Activated CD4-positive, alpha-beta T cell treated with anti-CD3 and anti-CD28 coated beads, Interleukin-2, Interleukin-4, amounts not matched to agents 100 ng/mL and 50 ng/mL, durations not matched to agents 16 hours and 8 hours (primary cell): ENCODE measurements around the gene PALM.
"Not testable (repeated sequence)": the region's sequence is repeated elsewhere in the genome, so short reads cannot be mapped to it uniquely, and the experiment has no call there.

Experiments used
- DNase-seq: peaks from one replicate; pipeline ENCODE4 v3.0.0-alpha.2; 2020; ENCODE audit warnings: low spot score

Gene PALM

GRCh38 chr19:732148-733069, 23.7 kb downstream of the PALM start:
- no peak for DNase-seq

GRCh38 chr19:734716-735115, 26.0 kb downstream of the PALM start:
- DNase-seq: no peak

GRCh38 chr19:736125-736524, 27.4 kb downstream of the PALM start:
- DNase-seq: no peak

DNA sequence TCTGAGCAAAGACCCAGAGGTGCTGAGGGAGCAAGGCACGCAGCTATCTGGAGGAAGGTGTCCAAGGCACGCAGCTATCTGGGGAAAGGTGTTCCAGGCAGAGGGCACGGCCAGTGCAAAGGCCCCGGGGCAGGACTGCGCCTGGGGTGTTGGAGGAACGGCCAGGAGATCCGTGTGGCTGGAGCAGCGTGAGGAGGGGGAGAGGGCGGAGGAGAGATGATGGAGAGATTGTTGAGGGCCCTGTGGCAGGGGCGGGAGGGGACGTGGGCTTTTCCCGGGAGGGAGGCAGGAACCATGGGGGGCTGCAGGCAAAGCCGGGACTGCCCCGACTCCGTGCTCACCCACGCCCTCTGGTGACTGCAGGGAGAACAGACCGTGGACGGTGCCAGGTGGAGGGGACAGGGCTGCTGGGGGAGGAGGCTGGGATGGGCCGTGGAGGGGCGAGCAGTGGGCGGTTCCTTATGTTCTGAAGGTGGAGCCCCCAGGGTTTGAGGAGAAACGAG, 28.9 kb downstream of the PALM start:
- DNase-seq: peak; percentile 58

DNA sequence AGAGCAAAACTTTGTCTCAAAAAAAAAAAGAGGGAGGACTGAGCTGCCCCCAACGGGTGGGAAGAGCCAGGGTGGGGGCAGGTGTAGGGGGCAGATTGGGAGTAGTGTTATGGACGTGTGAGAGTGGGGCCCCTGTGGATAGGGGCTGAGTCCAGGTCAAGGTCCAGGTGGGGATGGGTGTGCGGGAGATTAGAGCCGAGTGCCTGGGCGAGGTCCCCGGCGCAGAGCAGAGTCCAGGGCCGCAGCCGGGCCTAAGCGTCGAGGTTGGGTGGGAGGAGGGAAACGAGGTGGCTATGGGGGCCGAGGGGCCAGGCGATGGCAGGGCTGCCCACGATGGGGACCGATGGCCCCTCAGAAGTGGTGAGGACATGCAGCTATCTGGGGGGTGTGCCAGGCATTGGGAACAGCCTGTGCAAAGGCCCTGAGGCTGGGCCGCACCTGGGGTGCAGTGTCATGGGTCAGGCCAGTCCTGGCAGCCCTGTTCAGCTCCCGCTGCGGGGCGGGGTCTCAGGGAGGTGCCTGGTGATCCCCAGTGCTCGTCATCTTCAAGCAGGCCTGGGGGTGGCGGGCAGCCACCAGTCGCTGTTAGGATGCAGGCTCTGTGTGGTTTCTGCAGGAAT, 29.9 kb downstream of the PALM start:
- DNase-seq: no peak

DNA sequence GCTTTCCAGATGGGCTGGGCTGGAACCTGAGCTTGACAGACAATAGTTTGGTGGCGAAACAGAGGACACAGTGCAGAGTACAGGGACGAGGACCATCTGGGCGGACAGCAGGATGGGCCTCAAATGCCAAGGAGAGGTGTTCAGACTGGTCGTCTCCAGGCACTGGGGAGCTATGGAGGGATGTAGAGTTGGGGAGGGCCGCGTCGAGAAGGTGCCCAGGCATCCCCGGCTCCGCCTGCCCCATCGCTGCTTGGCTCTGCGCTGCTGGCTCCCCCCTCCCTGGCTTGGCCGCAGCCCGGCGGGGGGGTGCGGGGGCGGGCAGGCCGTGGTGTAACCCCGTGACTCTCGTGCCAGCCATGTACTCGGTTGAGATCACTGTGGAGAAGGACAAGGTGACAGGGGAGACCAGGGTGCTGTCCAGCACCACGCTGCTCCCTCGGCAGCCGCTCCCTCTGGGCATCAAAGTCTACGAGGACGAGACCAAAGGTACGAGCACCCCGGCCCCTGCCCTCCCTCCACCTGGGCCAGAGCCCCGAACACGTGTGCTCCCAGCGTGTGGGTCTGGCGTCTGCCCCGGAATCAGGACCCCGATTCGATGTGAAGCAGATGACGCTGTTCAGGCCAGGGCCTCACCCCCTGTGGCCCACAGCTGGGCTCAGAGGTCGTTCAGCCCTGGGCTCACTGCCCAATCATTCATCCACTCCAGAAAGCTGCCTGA, 31.4 kb downstream of the PALM start:
- no peak for DNase-seq

- DNase-seq: not testable (repeated sequence)
Observed at GRCh38 chr19:740816-741505, 32.2 kb downstream of the PALM start.

DNA sequence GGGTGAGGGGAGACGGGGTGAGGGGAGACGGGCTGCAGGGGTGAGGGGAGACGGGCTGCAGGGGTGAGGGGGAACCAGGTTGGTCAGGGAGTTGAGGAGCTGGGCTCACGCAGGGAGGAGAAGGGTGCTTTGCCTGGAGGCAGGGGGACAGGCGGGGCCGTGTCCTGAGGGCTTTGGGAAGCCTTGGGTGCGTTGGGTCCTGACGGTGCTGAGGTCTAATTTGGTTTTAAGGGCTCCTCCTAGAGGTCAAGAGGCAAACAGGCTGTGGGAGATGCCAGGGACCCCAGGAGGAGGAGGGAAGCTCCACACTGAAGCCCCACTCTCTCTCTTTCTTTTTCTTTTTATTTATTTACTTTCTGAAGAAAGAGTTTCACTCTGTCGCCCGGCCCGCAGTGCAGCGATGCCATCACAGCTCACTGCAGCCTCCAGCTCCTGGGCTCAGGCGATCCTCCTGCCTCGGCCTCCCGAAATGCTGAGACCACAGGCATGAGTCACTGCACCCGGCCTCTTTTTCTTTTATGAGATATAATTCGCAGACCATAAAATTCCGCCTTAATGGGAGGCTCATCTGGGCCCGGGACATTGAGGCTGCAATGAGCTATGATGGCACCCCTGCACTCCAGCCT, 32.9 kb downstream of the PALM start:
- no peak for DNase-seq

GRCh38 chr19:742540-743075, 33.9 kb downstream of the PALM start:
- DNase-seq: no peak

DNA sequence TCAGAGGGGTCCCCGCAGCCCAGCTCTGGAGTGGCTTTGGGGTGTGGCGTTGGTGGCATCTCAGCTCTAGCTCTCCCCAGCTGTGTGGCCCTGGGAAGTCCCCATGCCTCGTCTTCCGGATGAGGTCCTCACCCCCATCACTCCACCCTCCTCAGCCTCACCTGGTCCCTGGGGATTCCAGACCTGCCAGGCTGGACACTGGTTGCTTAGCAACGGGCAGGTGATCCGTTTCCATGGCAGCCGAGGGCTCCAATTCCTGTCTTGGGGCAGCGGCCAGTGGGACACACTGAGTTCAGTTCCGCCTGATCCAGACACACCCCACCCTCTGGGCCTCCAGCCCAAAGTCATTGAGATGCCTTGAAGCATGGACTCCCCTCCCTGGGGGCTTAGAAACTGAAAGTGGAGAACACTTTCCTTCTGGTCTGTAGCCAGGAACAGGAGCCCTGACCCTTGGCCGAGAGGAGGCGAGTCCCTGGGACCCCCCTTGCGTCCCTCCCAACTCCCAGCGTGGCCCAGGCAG, 34.5 kb downstream of the PALM start:
- DNase-seq: no peak

GRCh38 chr19:745138-745537, 36.4 kb downstream of the PALM start:
- not testable (repeated sequence) for DNase-seq

GRCh38 chr19:746208-746819, 37.6 kb downstream of the PALM start:
- no peak for DNase-seq

GRCh38 chr19:746956-747355, 38.2 kb downstream of the PALM start:
- no peak for DNase-seq

- no peak for DNase-seq
Observed at GRCh38 chr19:747432-748273, 38.9 kb downstream of the PALM start.

GRCh38 chr19:748274-748598, 39.5 kb downstream of the PALM start:
- DNase-seq: no peak

GRCh38 chr19:749811-750210, 41.1 kb downstream of the PALM start:
- DNase-seq: no peak

- no peak for DNase-seq
Observed at GRCh38 chr19:750640-751423, 42.1 kb downstream of the PALM start, which contains the start of gene MISP. Gene MISP (plus strand): TSS chr19:751112. CDS start chr19:756947, 5,835 bp downstream.

GRCh38 chr19:751501-752341, 43.0 kb downstream of the PALM start:
- no peak for DNase-seq
